GM06990 (cell line): Measurements from ENCODE around the gene PLPP6.

Experiments used
- DNase-seq: peaks from one replicate; pipeline ENCODE4 v3.0.0-alpha.2; 2011; ENCODE audit not compliant: insufficient read length; ENCODE audit errors: extremely low read depth
- H3K27me3 ChIP-seq: replicated peaks from 2 replicates; pipeline ENCODE4 v1.6.0; 2011; ENCODE audit warnings: low read length; ENCODE audit not compliant: control insufficient read depth, insufficient read depth
- H3K36me3 ChIP-seq: 2 replicates; pipeline ENCODE4 v1.5.1; 2011; ENCODE audit warnings: low read length; ENCODE audit not compliant: control insufficient read depth, insufficient read depth
- H3K4me3 ChIP-seq: replicated peaks from 2 replicates; pipeline ENCODE4 v1.5.1; 2011; ENCODE audit warnings: low read depth, mild to moderate bottlenecking, control low read depth, low read length
- TF ChIP-seq, protein P1 (sequence below): IDR thresholded peaks from 2 replicates; pipeline ENCODE4 v1.5.1; 2011; ENCODE audit warnings: low read length, control low read depth, mild to moderate bottlenecking, inconsistent platforms; ENCODE audit not compliant: insufficient read depth, poor library complexity, severe bottlenecking

PLPP6 gene

GRCh38 chr9:4671737-4672136 is 9.6 kb downstream of the PLPP6 start:
- DNase-seq, result no peak
- Histone ChIP-seq H3K36me3 (no peaks in the 10 kb centered on the region), H3K4me3 (no peak overlapping the region), H3K27me3 (no peaks in the 10 kb centered on the region)
- TF ChIP-seq, protein P1, sequence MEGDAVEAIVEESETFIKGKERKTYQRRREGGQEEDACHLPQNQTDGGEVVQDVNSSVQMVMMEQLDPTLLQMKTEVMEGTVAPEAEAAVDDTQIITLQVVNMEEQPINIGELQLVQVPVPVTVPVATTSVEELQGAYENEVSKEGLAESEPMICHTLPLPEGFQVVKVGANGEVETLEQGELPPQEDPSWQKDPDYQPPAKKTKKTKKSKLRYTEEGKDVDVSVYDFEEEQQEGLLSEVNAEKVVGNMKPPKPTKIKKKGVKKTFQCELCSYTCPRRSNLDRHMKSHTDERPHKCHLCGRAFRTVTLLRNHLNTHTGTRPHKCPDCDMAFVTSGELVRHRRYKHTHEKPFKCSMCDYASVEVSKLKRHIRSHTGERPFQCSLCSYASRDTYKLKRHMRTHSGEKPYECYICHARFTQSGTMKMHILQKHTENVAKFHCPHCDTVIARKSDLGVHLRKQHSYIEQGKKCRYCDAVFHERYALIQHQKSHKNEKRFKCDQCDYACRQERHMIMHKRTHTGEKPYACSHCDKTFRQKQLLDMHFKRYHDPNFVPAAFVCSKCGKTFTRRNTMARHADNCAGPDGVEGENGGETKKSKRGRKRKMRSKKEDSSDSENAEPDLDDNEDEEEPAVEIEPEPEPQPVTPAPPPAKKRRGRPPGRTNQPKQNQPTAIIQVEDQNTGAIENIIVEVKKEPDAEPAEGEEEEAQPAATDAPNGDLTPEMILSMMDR, result no peak

- Histone ChIP-seq H3K4me3 (no peak overlapping the region), H3K27me3 (no peaks in the 10 kb centered on the region), H3K36me3 (no peaks in the 10 kb centered on the region)
- no peak for DNase-seq
- TF ChIP-seq, protein P1, result no peak
Measured at GRCh38 chr9:4674783-4675182, 12.7 kb downstream of the PLPP6 start.

- no peaks in the 10 kb centered on the region for H3K36me3 ChIP-seq
- DNase-seq, result no peak
- TF ChIP-seq, protein P1, result no peak
- no peaks in the 10 kb centered on the region for H3K27me3 ChIP-seq
- H3K4me3 ChIP-seq, result no peak overlapping the region
Measured at GRCh38 chr9:4677392-4677791, 15.3 kb downstream of the PLPP6 start.

DNA sequence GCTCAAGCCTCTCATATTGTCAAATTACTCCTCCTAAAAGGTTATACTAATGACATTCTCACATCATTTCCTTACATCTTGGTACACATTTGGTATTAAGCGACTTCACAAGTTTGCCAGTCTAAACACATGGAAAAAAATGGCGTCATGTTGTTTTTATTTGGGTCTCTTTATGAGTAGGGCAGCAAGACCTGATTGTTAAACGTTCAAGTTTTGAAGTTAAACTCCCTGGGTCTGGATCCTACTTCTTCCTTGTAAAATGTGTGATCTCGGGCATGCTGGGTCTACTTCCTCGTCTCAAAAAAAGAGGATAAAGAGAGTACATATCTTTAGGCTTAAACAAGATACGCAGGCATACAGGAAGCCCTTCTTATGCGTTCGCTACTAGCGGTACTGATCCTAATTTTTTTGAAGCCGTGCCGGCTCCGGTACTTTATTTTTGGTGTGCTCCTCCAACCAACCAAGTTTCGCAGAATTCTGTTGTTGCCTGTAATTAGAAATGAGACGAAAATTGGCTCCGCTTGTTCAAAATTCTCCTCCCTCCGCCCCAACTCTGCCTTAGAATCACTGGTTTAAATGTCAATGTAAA is 16.7 kb downstream of the PLPP6 start:
- Histone ChIP-seq H3K4me3 (peak overlapping the region; percentile 90), H3K27me3 (no peaks in the 10 kb centered on the region), H3K36me3 (no peaks in the 10 kb centered on the region; the same call in 1 of the 2 replicates)
- DNase-seq, result peak; percentile 28
- TF ChIP-seq, protein P1, result no peak

DNA sequence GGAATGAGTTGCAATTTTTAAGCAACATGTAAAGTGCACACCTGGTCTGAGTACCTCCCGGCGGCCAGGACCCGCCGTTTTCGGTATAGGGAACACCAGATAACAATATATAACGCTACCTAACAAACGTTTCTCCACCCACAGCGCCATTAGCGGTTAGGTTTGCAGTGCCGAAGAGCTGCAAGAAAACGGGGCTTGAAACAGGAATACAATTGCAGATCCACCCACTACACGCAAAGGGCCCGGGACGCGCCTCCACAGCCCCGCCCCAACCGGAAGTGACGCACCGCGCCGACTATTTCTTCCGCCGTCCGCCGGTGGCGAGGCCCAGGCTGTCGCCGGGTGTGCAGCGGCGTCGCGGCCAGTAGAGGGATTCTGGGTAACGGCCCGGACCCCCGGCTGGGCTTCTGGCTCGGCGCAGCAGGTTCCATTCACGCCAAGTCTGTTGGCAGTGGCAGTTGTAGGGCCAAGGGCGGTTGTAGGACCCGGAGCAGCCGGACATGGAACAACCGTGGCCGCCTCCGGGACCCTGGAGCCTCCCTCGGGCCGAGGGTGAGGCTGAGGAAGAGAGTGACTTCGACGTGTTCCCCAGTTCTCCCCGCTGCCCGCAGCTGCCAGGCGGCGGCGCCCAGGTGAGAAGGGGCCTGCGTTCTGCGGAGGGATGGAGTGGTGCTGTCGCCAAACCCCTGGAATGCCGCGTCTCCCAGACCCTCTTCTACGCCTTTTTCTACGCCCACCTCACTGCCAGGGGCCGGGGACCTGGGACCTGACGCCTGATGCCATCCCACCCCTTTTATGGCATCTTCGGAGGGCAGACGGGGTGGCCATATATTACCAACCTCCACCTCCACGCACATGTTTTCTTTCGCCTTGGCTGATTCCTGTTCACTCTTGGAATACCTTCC is 17.4 kb downstream of the PLPP6 start, which contains the start of gene CDC37L1:
Gene CDC37L1 (plus strand): TSS at position 302 of the 905 bp plus-strand sequence. CDS start 199 bp downstream, at position 501.
- Histone ChIP-seq H3K27me3 (no peaks in the 10 kb centered on the region), H3K36me3 (no peaks in the 10 kb centered on the region; the same call in 1 of the 2 replicates), H3K4me3 (peak within 1 kb of the TSS; percentile 90)
- TF ChIP-seq, protein P1, result peak; percentile 66
- DNase-seq, result peak; percentile 99
